Activated CD4-positive, alpha-beta T cell treated with anti-CD3 and anti-CD28 coated beads, Interleukin-2, amount 10 ng/mL, durations not matched to agents 24 days and 14 days (primary cell): ENCODE results near the gene HLA-B. TPM values are rescaled to one million over a fixed set of nuclear protein-coding genes. Genes with fewer than 3 reads are reported as not detected.
A peak's percentile ranks its signal among the peaks of the same experiment; 100 is the strongest.
"Not testable (repeated sequence)": the region's sequence is repeated elsewhere in the genome, so short reads cannot be mapped to it uniquely, and the experiment has no call there.

Experiments used
- DNase-seq: peaks from one replicate; pipeline ENCODE4 v3.0.0; 2022
- H3K27ac Mint-ChIP-seq: one replicate; pipeline ENCODE4 v1.8.0; 2022; ENCODE audit warnings: mild to moderate bottlenecking, mixed read lengths
- H3K27me3 Mint-ChIP-seq: one replicate; pipeline ENCODE4 v1.8.0; 2022; ENCODE audit warnings: mixed read lengths
- H3K36me3 Mint-ChIP-seq: one replicate; pipeline ENCODE4 v1.8.0; 2022; ENCODE audit warnings: low read depth, mild to moderate bottlenecking, mixed read lengths
- H3K4me1 Mint-ChIP-seq: one replicate; pipeline ENCODE4 v1.8.0; 2021; ENCODE audit warnings: mixed read lengths
- H3K4me3 Mint-ChIP-seq: one replicate; pipeline ENCODE4 v1.8.0; 2022; ENCODE audit warnings: mild to moderate bottlenecking, moderate library complexity, mixed read lengths
- H3K9me3 Mint-ChIP-seq: one replicate; pipeline ENCODE4 v1.8.0; 2021; ENCODE audit warnings: mixed read lengths
- intact Hi-C: fragments of 100-400 bp; cut with micrococcal nuclease; formaldehyde crosslinking; loops from one replicate; pipeline ENCODE4 v1.15.1; 2023
- total RNA-seq: library from RNA; stranded (reverse); gene quantifications from 2 replicates; pipeline ENCODE4 v1.2.3, GENCODE V29; 2022

The HLA-B gene
- 3,406 and 3,483 TPM in 2 replicates for total RNA-seq

GRCh38 chr6:31356946-31357466, at the start of gene HLA-B:
Gene HLA-B (minus strand): TSS chr6:31357179. CDS start chr6:31357158, 21 bp downstream.
- H3K4me3 Mint-ChIP-seq = peak within 1 kb of the TSS; percentile 95
- peak within 1 kb of the TSS; percentile 99 for H3K27ac Mint-ChIP-seq
- peaks cover 52% of the 10 kb centered on the region for H3K4me1 Mint-ChIP-seq
- DNase-seq = peak; percentile 91
- intact Hi-C loops = loop anchor here (1.0 to 10.0 kb wide), 4 partner anchors 10 to 622 kb away; no protein-coding TSS in a partner anchor
- peaks cover 54% of the 10 kb centered on the region for H3K36me3 Mint-ChIP-seq
- H3K27me3 Mint-ChIP-seq = peaks cover 8% of the 10 kb centered on the region
- H3K9me3 Mint-ChIP-seq = peaks cover 8% of the 10 kb centered on the region

GRCh38 chr6:31405996-31406395, 49.0 kb upstream of the HLA-B start:
- Mint-ChIP-seq H3K4me1 (peaks cover 53% of the 10 kb centered on the region), H3K27me3 (no peaks in the 10 kb centered on the region), H3K9me3 (no peaks in the 10 kb centered on the region), H3K4me3 (no peak overlapping the region), H3K36me3 (peaks cover 30% of the 10 kb centered on the region), H3K27ac (no peak overlapping the region)
- peak; percentile 37 for DNase-seq
- intact Hi-C loops = no loop called here

GRCh38 chr6:31404061-31404364, 47.0 kb upstream of the HLA-B start:
- H3K36me3 Mint-ChIP-seq = peaks cover 17% of the 10 kb centered on the region
- not testable (repeated sequence) for H3K27me3 Mint-ChIP-seq, H3K9me3 Mint-ChIP-seq, DNase-seq
- peak overlapping the region; percentile 86 for H3K4me3 Mint-ChIP-seq
- H3K27ac Mint-ChIP-seq = peak overlapping the region; percentile 69
- intact Hi-C loops = loop anchor here (5.0 kb wide), 1 partner anchor 93 kb away; the partner anchor contains the start of gene MICB
- H3K4me1 Mint-ChIP-seq = peaks cover 57% of the 10 kb centered on the region

DNA sequence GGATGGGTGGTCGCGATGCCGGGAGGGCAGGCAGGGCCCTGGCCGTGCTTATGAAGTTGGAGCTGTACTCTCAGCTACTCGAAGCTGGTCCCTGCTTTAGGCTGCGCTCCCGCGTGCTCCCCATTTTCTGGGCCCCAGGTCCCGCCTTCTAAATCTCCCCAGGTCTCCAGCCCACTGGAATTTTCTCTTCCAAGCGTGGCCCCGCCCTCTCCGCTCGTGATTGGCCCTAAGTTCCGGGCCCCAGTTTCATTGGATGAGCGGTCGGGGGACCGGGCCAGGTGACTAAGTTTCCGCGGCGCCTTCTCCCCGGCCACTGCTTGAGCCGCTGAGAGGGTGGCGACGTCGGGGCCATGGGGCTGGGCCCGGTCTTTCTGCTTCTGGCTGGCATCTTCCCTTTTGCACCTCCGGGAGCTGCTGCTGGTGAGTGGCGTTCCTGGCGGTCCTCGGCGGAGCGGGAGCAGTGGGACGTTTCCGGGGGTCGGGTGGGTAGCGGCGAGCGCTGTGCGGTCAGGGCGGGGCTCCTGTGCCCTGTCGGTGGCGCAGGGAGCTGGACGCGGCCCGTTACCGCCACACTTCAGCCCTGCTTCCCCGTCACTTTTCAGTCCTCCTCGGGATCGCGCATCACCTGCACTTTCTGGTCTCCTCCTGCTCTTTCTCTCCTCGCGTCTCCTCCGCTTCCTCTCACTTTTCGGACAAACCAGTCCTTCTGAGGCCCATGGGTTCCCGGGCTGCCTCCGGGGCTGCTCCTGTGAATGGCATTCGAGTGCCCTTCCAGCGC, 46.5 kb upstream of the HLA-B start, which contains the start of gene MICA:
Gene MICA (plus strand): TSS at position 313 of the 778 bp plus-strand sequence. CDS start 38 bp downstream, at position 351.
- Mint-ChIP-seq H3K4me3 (peak within 1 kb of the TSS; percentile 86), H3K36me3 (peaks cover 17% of the 10 kb centered on the region), H3K9me3 (no peaks in the 10 kb centered on the region), H3K27ac (peak within 1 kb of the TSS; percentile 69), H3K4me1 (peaks cover 59% of the 10 kb centered on the region), H3K27me3 (peaks cover 2% of the 10 kb centered on the region)
- intact Hi-C loops = loop anchor here (5.0 kb wide), 1 partner anchor 94 kb away; the partner anchor contains the start of gene MICB
- peak; percentile 93 for DNase-seq

- Mint-ChIP-seq H3K4me3 (peak overlapping the region; percentile 86), H3K9me3 (no peaks in the 10 kb centered on the region), H3K27me3 (peaks cover 2% of the 10 kb centered on the region), H3K36me3 (peaks cover 15% of the 10 kb centered on the region), H3K4me1 (peaks cover 56% of the 10 kb centered on the region), H3K27ac (peak overlapping the region; percentile 68)
- intact Hi-C loops = loop anchor here (5.0 kb wide), 1 partner anchor 95 kb away; the partner anchor contains the start of gene MICB
- DNase-seq = peak; percentile 79
Observed at GRCh38 chr6:31402324-31403282, 45.6 kb upstream of the HLA-B start.

GRCh38 chr6:31401403-31401802, 44.4 kb upstream of the HLA-B start:
- peak overlapping the region; percentile 86 for H3K4me3 Mint-ChIP-seq
- H3K27ac Mint-ChIP-seq = peak overlapping the region; percentile 0
- intact Hi-C loops = loop anchor here (5.0 kb wide), 1 partner anchor 96 kb away; the partner anchor contains the start of gene MICB
- H3K36me3 Mint-ChIP-seq = peaks cover 6% of the 10 kb centered on the region
- no peaks in the 10 kb centered on the region for H3K9me3 Mint-ChIP-seq
- peaks cover 2% of the 10 kb centered on the region for H3K27me3 Mint-ChIP-seq
- DNase-seq = peak; percentile 65
- H3K4me1 Mint-ChIP-seq = peaks cover 51% of the 10 kb centered on the region

- peak; percentile 91 for DNase-seq
- Mint-ChIP-seq H3K27me3 (peaks cover 2% of the 10 kb centered on the region), H3K27ac (peak overlapping the region; percentile 91), H3K4me1 (peaks cover 46% of the 10 kb centered on the region), H3K4me3 (peak overlapping the region; percentile 86), H3K36me3 (peaks cover 2% of the 10 kb centered on the region), H3K9me3 (no peaks in the 10 kb centered on the region)
- intact Hi-C loops = loop anchor here (5.0 kb wide), 1 partner anchor 97 kb away; the partner anchor contains the start of gene MICB
Observed at GRCh38 chr6:31400467-31401289, 43.7 kb upstream of the HLA-B start.

DNA sequence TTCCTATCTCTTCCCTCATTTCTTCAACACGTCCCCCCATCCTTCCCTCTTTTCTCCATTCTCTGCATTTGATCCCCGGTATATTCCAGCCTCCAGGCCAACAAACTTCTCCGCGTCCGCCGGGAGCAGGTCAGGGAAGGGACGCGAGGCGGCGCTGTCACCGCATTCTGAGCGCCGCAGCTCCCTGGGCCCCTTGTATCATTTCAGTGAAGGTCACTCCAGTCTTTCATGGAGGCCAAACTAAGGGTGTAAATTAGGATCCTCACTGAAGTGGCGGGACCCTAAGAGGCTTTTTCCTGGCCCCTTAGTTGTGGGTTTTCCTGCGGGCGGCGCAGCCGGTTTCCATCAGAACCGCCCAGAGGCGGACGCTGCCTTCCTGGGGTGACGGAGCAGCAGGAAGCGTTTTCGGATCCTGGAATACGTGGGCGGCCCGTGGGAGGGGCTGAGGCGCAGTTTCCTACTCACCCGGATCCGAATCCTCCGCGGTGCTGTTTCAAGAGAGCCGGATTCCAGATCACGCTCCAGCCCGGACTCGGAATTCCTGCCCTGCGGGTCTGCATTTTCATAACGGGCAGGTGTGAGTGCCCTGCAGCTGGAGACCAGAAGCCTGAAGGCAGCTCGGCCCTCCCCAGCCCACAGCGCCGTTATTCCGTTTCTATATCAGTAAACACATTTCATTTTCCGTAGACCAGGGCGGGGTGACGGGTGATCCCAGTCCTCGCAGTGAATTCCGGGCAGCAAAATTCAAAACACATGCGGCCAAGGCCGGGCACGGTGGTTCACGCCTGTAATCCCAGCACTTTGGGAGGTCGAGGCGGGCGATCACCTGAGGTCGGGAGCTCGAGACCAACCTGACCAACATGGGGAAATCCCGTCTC, 42.8 kb upstream of the HLA-B start:
- intact Hi-C loops = loop anchor here (1.0 to 5.0 kb wide), 2 partner anchors 41 to 97 kb away; partner anchors contain the start of gene MICB
- Mint-ChIP-seq H3K4me1 (peaks cover 47% of the 10 kb centered on the region), H3K36me3 (no peaks in the 10 kb centered on the region), H3K27ac (peak overlapping the region; percentile 91), H3K4me3 (peak overlapping the region; percentile 86), H3K27me3 (peaks cover 2% of the 10 kb centered on the region), H3K9me3 (no peaks in the 10 kb centered on the region)
- peak; percentile 90 for DNase-seq

GRCh38 chr6:31397901-31398525, 41.0 kb upstream of the HLA-B start:
- Mint-ChIP-seq H3K36me3 (no peaks in the 10 kb centered on the region), H3K27ac (no peak overlapping the region), H3K9me3 (no peaks in the 10 kb centered on the region), H3K27me3 (peaks cover 2% of the 10 kb centered on the region), H3K4me1 (peaks cover 42% of the 10 kb centered on the region), H3K4me3 (no peak overlapping the region)
- intact Hi-C loops = no loop called here
- no peak for DNase-seq

DNA sequence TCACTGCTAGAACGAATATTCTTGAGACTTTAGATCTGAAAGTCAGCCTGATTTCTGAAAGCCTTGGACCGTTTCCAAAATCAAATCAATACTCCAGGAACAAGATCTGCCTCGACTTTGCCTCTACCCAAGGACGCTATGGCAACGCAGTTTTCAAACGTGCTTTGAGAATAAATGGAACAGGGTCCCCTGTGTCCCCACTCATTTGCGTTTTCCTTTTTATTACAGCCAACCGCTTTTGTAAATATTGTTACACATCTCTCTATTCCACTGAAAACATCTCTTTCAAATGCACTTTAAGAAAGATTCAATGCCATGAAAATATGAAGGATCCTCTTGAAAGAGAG, 40.1 kb upstream of the HLA-B start:
- H3K4me1 Mint-ChIP-seq = peaks cover 34% of the 10 kb centered on the region
- H3K9me3 Mint-ChIP-seq, DNase-seq, H3K27ac Mint-ChIP-seq, H3K36me3 Mint-ChIP-seq, H3K4me3 Mint-ChIP-seq, intact Hi-C loops, H3K27me3 Mint-ChIP-seq: not testable (repeated sequence)

- intact Hi-C loops = no loop called here
- Mint-ChIP-seq H3K9me3 (no peaks in the 10 kb centered on the region), H3K4me3 (no peak overlapping the region), H3K36me3 (no peaks in the 10 kb centered on the region), H3K27me3 (peaks cover 2% of the 10 kb centered on the region), H3K4me1 (peaks cover 29% of the 10 kb centered on the region), H3K27ac (no peak overlapping the region)
- DNase-seq = peak; percentile 97
Observed at GRCh38 chr6:31396422-31397152, 39.6 kb upstream of the HLA-B start.
